Measurements from ENCODE around the gene NRTN. TPM values are rescaled to one million over a fixed set of nuclear protein-coding genes. Genes with fewer than 3 reads are reported as not detected.
"Not testable (repeated sequence)": the region's sequence is repeated elsewhere in the genome, so short reads cannot be mapped to it uniquely, and the experiment has no call there.

Gene NRTN
- total RNA-seq, 1 donor from 2014 or later: 0.25 TPM

- intact Hi-C loops (cut with micrococcal nuclease): no loop called here
Measured at GRCh38 chr19:5832527-5833216, 27.8 kb downstream of the NRTN start.

GRCh38 chr19:5837761-5838352, 33.0 kb downstream of the NRTN start:
- intact Hi-C loops (cut with micrococcal nuclease): no loop called here

DNA sequence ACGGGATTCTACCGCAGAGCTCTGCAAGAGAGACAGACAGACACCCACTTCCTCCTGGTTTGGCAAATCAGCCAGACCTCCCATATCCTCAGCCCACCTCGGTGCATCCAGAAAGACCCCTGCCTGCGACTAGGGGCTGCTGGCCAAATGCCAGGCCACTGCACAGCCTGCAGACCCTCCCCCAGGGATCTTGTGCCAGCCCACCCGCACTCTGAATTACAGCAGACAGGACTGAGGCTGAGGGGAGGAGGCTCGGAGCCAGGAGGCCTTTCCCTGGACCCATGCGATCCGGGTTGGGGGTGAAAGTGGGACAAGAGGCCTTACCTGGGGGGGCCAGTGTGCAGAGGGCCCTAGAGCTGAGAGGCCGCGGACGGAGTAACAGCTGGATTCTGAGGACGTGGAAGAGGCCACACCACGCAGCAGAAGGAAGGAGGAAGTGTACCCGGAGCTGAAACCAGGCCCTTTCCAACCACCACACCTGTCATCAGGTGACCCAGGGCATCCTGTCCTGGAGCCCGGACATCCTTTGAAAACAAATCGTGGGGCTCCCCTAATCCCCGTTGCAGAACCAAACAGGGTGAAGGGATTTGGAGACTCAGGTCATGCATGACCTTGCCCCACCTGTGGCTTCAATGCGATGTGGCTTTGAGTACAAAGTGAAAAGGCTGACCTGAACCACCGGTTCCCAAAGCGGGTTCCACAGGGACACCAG, 33.6 kb downstream of the NRTN start:
- intact Hi-C loops (cut with micrococcal nuclease): no loop called here

DNA sequence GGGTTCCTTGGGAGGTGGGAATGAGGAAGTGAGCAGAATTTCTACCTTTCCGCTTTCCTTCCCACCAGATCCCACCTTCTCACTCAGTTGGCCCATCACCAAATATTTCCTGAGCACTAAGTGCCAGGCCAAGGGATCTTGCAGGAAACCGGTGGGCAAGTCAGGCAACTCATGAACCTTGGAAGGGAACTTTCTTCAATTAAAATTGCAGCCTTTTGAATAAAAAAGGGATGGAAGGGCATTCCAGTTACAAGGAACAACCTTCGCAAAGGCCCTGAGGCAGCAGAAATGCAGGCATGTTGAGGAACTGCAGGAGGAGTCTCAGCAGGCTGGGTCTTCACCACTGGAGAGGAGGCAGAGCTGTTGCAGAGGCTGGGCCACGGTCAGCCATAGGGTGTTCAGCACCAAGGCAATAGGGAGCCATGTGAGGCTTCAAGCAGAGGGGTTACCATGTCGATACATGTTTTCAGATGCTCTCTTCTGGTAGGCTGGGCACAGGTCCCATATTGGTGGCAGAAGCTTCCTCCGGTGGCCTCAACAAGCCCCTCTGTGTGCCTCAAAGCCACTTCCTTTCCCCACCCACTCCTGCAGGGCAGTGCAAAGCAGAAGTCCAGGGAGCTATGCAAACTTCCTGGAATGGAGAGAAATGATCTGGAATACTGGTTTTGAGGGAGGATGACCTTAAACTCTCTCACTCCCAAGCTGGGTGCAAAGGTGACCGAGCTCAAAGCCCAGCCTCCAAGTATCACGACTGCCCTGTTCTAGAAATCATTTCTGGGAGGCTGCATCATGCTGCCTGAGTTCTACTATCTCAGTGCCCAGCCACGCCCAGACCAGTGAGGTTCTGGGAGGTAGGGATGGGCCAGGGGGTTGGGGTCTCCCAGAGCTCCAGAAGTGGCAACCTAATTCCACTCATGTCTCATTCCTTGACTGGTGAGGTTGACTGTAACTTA, 34.5 kb downstream of the NRTN start, which contains the start of gene FUT6:
FUT6 (minus strand) TSS at position 638 of the 953 bp plus-strand sequence. CDS start 7,135 bp downstream, outside the sequence.
- intact Hi-C loops (cut with micrococcal nuclease): no loop called here

GRCh38 chr19:5841735-5842111, 36.9 kb downstream of the NRTN start:
- intact Hi-C loops (cut with micrococcal nuclease): not testable (repeated sequence)

- intact Hi-C loops (cut with micrococcal nuclease): no loop called here
Measured at GRCh38 chr19:5843295-5843927, 38.5 kb downstream of the NRTN start.

GRCh38 chr19:5844456-5845433, 39.9 kb downstream of the NRTN start:
- intact Hi-C loops (cut with micrococcal nuclease): no loop called here

GRCh38 chr19:5847846-5848245, 43.0 kb downstream of the NRTN start:
- intact Hi-C loops (cut with micrococcal nuclease): not testable (repeated sequence)

DNA sequence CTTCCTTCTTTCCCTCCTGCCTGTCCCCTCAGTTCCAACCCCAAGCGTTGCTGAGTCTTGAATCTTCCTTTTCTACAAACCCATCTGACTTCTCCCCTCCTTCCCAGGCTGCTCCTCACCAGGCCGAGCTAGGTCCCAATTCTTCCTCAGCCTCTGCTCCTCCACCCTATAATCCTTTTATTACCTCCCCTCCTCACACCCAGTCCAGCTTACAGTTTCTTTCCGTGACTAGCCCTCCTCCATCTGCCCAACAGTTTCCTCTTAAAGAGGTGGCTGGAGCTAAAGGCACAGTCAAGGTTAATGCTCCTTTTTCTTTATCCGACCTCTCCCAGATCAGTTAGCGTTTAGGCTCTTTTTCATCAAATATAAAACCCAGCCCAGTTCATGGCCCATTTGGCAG, 43.8 kb downstream of the NRTN start:
- intact Hi-C loops (cut with micrococcal nuclease): not testable (repeated sequence)

DNA sequence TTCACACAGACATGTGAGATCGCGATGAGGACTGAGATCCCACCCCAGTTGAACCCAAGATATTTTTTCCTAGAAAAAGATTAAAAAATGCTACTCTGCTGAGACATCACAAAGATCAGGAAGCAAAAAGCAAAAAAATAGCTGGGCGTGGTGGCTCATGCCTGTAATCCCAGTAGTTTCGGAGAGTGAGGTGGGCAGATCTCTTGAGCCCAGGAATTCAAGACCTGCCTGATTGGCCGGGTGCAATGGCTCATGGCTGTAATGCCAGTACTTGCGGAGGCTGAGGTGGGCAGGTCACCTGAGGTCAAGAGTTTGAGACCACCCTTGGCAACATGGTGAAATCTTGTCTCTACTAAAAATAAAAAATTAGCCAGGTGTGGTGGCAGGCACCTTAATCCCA, 45.3 kb downstream of the NRTN start:
- intact Hi-C loops (cut with micrococcal nuclease): no loop called here

DNA sequence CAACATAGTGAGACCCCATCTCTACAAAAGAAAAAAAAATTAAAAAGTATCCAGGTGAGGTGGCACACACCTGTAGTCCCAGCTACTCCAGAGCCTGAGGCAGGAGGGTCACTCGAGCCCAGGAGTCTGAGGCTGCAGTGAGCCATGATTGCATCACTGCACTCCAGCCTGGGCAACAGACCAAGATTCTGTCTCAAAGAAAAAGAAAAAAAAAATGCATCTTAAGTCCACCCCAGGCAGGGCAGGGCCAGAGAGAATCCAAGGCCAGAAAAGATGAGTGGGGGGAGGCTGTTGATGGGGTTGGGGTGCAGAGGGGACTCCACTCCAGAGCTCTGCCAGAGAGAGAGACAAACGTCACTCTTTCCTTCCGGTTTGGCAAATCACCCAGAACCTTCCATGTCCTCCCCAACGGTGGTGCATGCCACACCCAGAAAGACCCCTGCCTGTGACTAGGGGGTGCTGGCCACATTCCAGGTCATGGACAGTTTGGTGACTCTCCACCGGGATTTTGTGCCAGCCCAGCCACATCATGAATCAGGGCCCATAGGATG, 46.0 kb downstream of the NRTN start:
- intact Hi-C loops (cut with micrococcal nuclease): no loop called here

- intact Hi-C loops (cut with micrococcal nuclease): no loop called here
Measured at GRCh38 chr19:5851302-5851701, 46.4 kb downstream of the NRTN start, which contains the start of gene FUT3. TSS of gene FUT3 (minus strand) at chr19:5851449.

GRCh38 chr19:5854121-5854520, 49.3 kb downstream of the NRTN start:
- intact Hi-C loops (cut with micrococcal nuclease): not testable (repeated sequence)

DNA sequence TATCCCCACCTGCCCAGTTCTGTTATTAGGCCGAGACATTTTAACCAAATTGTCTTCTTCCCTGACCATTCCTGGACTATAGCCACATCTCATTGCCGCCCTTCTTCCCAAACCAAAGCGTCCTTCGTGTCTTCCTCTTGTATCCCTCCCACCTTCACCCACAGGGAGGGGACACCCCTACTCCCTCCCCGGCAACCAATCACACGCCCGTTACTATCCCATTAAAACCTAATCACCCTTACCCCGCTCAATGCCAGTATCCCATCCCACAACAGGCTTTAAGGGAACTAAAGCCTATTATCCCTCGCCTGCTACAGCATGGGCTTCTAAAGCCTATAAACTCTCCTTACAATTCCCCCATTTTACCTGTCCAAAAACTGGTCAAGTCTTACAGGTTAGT, 50.3 kb downstream of the NRTN start:
- intact Hi-C loops (cut with micrococcal nuclease): not testable (repeated sequence)

GRCh38 chr19:5857203-5858081, 52.6 kb downstream of the NRTN start:
- intact Hi-C loops (cut with micrococcal nuclease): no loop called here

GRCh38 chr19:5863030-5863665, 58.3 kb downstream of the NRTN start:
- intact Hi-C loops (cut with micrococcal nuclease): no loop called here

GRCh38 chr19:5864013-5864720, 59.3 kb downstream of the NRTN start:
- intact Hi-C loops (cut with micrococcal nuclease): no loop called here

Measured in T-helper 2 cell treated with Interferon-gamma antibody and Interleukin-4, amounts not matched to agents 100 ng/mL and 5 ng/mL, for 36 hours (primary cell).